GM18861 (cell line): ENCODE results near the gene ASIC2.

ENCODE experiments used
- ATAC-seq: cut with Tn5 transposase; IDR thresholded peaks from one replicate; pipeline ENCODE4 v1.9.1; 2021; ENCODE audit not compliant: unreplicated experiment

The ASIC2 gene

GRCh38 chr17:33245183-33245582 lies 47.9 kb downstream of the ASIC2 start:
- no peak for ATAC-seq

DNA sequence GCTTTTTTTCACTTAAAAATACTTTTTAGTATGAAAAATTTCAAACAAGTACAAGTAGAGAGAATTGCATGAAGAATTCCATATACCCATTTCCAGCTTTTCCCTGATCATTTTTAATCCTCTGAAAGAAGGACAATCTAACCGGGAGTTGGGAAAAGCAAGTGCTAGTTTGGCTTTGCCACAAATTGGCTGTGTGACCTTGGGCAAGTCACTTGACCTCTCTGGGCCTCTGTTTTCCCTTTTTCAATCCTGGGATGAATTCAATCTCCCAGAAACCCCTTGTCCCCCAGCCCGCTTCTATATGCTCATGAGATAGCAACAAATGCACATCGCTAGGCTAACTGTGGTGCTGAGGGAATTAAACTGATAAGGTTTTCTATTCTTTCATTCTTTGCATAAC lies 49.4 kb downstream of the ASIC2 start:
- no peak for ATAC-seq

DNA sequence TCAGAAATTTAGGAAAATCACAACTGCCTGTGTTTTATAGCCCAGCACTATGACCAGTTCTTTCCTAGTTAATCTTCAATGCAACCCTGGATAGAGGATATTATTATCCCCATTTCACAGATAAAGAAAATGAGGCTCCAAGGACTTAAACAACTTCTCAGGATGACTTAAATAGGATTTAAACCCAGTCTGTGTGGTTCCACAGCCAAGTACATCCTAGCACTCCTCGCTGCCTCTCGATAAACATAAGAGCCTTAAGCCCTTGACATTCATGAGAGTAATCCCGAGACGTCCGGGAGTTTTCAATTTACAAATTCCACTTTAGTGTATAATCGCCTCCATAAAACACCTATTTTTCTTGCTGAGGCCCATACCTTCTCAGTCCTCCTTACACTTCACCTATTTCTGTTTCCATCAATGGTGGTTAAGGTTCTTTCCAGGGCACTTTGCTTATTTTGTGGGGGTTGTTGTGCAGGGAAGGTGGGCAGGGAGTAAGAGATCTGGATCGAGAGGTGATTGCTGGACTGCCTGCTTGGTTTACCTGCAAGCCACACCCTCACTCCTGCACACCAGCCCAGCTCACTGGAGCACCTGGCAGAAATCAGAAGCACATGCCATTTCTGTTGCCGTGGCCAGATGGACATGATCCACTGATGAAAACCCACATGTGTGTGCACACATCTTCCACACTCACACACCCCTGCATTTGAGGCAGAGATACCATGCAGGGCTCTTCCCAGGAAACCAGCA lies 50.5 kb downstream of the ASIC2 start:
- ATAC-seq, result no peak

DNA sequence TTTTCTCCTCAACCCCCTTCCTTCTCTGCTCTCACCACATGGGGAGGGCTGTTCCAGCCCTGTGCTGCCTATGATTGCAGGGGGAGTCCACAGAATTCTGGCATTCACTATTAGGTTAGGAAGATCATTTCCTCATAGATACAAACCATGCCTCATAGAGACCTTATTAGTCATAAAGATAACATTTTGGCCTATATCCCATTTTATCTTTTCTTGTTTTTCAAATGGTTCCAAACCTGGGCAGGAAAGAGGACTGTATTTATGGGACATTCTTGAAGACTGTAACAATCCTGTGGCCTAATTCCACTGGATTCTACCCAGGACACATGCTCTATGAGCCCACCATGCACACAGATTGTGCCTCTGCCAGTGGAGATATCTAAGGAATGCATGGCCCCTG lies 51.7 kb downstream of the ASIC2 start:
- no peak for ATAC-seq

GRCh38 chr17:33240362-33240761 lies 52.7 kb downstream of the ASIC2 start:
- ATAC-seq, result no peak

DNA sequence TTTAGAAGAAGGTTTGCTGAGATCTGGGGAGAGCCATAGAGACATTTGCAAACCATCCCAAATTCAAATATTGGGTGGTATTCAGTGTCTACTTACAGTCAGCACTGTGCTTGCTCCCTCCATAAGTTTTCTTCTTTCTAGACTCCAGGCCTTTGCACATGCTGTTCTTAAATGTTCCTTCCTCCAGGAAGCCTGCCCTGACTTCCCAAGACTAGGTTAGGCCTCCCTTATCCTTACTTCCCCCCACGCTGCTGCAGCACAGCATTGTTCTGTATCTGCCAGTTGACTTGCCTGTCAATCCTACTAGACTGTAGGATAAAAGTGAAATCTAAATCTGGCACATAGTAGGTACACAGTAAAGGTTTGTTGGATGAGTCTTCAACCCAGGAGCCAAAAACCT lies 53.4 kb downstream of the ASIC2 start:
- no peak for ATAC-seq

GRCh38 chr17:33234930-33235685 lies 58.0 kb downstream of the ASIC2 start:
- ATAC-seq, result no peak

DNA sequence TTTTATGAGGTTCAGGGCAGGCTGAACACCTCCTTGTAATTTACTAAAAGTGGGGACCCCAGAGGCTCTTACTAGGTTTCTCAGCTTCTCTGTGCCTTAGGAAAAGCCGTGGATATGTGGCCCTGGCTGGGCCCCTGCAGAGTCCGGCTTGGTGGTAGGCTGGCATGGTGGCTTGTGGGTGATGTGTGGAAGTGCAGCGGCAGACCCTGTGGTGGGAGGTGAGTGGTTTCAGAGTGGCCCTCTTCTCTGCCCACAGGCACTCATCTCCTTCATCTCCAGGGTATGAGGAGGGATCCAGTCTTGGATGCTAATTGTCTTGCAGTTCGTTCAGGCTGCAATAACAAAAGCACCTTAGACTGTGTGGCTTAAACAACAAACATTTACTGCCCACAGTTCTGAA lies 58.9 kb downstream of the ASIC2 start:
- no peak for ATAC-seq

DNA sequence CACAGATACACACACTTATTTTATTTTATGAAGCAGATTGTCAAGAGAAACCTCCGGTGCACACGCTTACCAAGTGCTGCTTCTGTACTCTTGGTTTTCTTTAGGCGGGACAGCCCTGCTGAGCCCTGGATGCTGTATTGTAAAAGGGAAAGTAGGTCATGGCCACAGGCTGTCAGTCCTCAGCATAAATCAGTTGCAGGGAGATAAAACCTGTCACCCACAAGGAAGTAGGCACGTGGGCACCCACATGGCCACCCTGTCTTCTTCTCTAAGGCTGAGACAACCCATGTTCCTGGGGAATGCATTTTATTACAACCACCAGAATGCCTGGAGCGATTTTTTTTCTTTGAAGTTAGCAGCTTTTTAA lies 59.3 kb downstream of the ASIC2 start:
- no peak for ATAC-seq

DNA sequence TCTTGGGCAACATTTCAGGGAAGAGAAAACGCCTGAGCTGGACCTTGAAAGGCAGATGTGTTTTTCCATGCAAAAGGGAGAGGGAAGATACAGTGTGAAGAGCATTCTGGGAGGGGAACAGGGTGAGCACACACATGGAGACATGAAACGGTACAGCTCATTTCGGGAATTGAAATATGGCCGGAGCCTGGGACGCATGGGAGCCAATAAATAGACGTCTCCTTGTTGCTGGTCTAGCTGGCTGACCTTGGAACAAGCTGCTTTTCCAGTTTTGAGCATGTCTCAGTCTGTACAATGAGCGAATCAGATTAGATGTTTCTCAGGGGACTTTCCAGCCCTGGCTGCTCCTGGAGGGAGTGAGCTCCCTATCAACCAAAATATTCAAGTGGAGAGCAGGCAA lies 63.6 kb downstream of the ASIC2 start:
- ATAC-seq, result no peak

DNA sequence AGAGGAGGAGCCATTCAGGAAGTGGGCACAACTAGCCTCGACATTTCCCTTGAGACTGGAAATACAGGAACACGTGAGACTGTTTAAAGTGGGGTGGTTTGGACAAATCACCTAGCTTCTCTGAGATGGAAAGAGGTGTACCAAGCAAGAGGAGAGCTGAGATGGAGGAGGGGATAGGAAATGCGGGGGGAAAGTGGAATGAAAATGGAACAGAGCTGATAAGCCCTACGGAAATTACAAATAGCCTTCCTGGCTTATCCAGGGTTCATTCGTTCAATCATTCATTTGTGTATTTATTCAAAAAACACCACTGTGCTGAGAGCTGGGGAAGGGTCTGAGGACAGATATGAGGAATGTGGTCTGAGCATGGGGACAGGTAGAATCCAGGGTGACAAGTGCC lies 64.1 kb downstream of the ASIC2 start:
- ATAC-seq, result no peak

GRCh38 chr17:33228548-33228947 lies 64.5 kb downstream of the ASIC2 start:
- ATAC-seq, result no peak

GRCh38 chr17:33227911-33228310 lies 65.2 kb downstream of the ASIC2 start:
- no peak for ATAC-seq

- ATAC-seq, result no peak
Observed at GRCh38 chr17:33225994-33226393, 67.1 kb downstream of the ASIC2 start.

GRCh38 chr17:33225509-33225908 lies 67.6 kb downstream of the ASIC2 start:
- no peak for ATAC-seq

DNA sequence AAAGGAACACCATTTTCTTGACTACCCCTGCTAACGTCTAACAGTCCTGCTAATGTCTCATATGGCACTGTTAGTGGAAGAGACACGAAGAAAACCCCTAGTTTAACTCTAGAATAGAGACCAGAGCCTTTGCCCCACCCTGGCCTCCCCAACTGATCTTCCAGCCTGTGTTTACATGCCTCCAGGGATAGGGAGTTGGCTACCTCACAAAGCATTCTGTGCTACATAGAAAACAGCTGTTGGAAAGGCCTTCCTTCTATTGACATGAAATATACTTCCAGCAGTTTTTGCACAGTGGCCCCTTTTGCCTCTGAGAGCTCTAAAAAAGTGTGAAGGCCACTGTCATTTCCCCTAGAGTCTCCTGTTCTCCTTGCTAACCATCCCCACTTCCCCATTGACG lies 73.1 kb downstream of the ASIC2 start:
- ATAC-seq, result no peak

GRCh38 chr17:33218698-33219601 lies 74.1 kb downstream of the ASIC2 start:
- no peak for ATAC-seq

- ATAC-seq, result no peak
Observed at GRCh38 chr17:33217891-33218290, 75.2 kb downstream of the ASIC2 start.

DNA sequence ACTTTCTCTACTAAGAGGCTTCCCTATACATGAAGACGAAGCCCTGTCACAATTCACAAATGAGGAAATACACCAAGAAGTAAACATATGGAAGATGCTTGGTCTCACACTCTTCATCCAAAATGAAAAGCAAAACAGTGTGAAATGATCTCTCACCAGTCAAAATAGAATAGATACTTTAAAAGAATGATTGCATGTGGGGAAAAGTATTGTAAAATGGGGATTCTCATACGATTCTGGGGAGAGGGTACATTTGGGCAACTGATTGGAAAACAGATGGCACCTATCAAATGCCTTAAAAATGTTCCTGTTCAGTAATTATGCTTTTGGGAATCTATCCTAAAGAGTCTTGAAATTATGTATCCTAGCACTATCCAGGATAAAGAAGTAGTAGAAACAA lies 78.1 kb downstream of the ASIC2 start:
- no peak for ATAC-seq

DNA sequence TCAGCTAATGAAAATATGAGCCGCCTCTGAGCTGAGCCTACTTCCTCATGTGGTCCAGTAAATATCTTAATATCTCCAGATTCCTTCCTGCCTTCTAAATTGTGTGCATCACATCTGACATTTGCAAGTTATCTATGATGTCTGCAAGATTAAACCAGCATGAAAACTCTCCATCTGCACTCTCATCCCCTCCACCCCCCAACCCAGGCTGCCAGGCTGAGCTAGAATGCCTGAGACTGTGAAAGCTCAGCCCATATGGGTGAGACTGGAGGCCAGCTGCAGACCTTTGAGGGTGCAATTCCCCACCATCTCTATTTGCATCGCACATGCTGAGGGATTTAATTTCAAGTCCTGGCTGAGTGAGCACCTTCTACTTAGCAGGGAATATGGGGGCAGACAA lies 82.8 kb downstream of the ASIC2 start:
- no peak for ATAC-seq

DNA sequence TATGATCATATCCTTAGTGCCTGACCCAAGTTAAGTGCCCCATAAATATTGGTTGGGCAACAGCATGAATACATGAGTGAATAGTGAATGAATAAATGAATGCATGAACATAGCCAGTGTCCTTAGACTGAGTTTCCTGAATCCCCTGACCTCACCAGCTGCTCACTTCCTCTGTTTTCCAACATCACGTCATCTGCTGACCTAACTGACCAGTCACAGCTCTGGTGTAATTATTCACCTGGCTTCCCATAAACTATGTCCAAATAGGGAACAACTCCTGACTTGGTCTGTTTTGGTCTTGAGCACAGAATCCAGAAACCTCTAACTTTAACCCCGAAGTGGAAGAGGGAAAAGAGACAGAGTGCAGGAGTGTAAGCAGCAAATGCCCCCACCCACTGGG lies 83.4 kb downstream of the ASIC2 start:
- ATAC-seq, result no peak

DNA sequence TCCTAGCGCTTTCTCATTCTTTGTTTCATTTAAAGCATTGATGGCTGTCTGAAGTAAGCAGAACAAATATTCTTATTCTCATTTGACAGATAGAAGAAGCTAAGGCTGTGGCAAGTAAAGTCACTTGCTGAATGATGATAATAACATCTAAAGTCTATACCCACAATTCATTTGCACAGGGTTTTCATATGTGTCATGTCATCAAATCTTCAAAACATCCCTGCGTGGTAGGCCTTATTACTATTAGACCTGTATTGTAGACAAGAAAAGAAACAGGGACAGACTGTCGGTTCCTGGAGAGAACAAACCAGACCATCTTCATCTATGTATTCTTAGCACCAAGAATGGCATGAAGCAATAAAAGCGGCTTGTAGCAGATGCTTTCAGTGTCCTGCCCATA lies 85.9 kb downstream of the ASIC2 start:
- ATAC-seq, result no peak
